Liver (tissue), 3 donors: ENCODE measurements around the gene XPNPEP3.

Experiments used
- EGR1 ChIP-seq, 2 donors: IDR thresholded peaks; 2 replicates each; pipeline ENCODE4 v1.6.1; 2016 to 2018; ENCODE audit warnings: antibody characterized with exemption in 2 of 2, low read depth in 2 of 2
- FOXA1 ChIP-seq: IDR thresholded peaks from 2 replicates; pipeline ENCODE4 v1.6.1; 2016; ENCODE audit warnings: antibody characterized with exemption
- HNF4A ChIP-seq, 2 donors: conservative IDR thresholded peaks; 2 replicates each; pipeline ENCODE4 v1.6.1; 2016; ENCODE audit warnings: antibody characterized with exemption in 2 of 2, mild to moderate bottlenecking in 2 of 2
- MAX ChIP-seq: IDR thresholded peaks from 2 replicates; pipeline ENCODE4 v1.6.1; 2016; ENCODE audit warnings: antibody characterized with exemption
- RAD21 ChIP-seq, 2 donors: IDR thresholded peaks; 2 replicates each; pipeline ENCODE4 v1.6.1; 2016; ENCODE audit warnings: antibody characterized with exemption in 2 of 2, mild to moderate bottlenecking in 2 of 2
- REST ChIP-seq: IDR thresholded peaks from 2 replicates; pipeline ENCODE4 v1.6.1; 2016; ENCODE audit warnings: antibody characterized with exemption, mild to moderate bottlenecking
- SP1 ChIP-seq: IDR thresholded peaks from 2 replicates; pipeline ENCODE4 v1.6.1; 2018; ENCODE audit warnings: antibody characterized with exemption, mild to moderate bottlenecking
- TAF1 ChIP-seq: conservative IDR thresholded peaks from 2 replicates; pipeline ENCODE4 v1.6.1; 2016; ENCODE audit warnings: antibody characterized with exemption, mild to moderate bottlenecking
- YY1 ChIP-seq: IDR thresholded peaks from 2 replicates; pipeline ENCODE4 v1.6.1; 2016; ENCODE audit warnings: antibody characterized with exemption, mild to moderate bottlenecking
- TF ChIP-seq, protein P1 (sequence below): fragments of 150-350 bp; IDR thresholded peaks from 2 replicates; pipeline ENCODE4 v1.5.1; 2017; ENCODE audit warnings: improper control_type of control experiment, low read depth, low read length; ENCODE audit not compliant: missing input control
- TF ChIP-seq, protein P2 (sequence below): IDR thresholded peaks from 2 replicates; pipeline ENCODE4 v1.6.1; 2016; ENCODE audit warnings: antibody characterized with exemption
- donor health status: healthy.
- donor health status: healthy.

DNA sequence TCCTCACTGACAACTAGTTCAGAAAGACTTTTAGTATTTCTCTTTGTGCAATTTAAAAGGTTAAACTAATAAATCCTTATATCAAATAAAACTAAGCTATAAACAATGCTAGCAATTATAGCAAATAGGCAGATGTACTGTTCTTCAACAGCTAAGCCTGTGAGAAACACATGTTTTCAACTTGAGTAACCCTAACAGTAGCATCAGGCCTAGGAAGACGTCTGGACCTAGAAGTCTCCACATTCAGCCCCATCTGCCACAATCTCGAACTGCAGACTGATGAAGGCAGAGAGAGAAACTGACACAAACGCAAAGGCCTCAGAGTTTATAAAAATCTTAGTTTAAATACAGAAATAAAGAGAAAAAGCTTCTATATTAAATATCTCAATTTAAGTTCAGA is 3.0 kb upstream of the XPNPEP3 start:
- TF ChIP-seq, protein P1, sequence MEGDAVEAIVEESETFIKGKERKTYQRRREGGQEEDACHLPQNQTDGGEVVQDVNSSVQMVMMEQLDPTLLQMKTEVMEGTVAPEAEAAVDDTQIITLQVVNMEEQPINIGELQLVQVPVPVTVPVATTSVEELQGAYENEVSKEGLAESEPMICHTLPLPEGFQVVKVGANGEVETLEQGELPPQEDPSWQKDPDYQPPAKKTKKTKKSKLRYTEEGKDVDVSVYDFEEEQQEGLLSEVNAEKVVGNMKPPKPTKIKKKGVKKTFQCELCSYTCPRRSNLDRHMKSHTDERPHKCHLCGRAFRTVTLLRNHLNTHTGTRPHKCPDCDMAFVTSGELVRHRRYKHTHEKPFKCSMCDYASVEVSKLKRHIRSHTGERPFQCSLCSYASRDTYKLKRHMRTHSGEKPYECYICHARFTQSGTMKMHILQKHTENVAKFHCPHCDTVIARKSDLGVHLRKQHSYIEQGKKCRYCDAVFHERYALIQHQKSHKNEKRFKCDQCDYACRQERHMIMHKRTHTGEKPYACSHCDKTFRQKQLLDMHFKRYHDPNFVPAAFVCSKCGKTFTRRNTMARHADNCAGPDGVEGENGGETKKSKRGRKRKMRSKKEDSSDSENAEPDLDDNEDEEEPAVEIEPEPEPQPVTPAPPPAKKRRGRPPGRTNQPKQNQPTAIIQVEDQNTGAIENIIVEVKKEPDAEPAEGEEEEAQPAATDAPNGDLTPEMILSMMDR = no peak
- TF ChIP-seq YY1 (no peak), RAD21 (IDR thresholded peaks at IDR 0.05) (no peak), TAF1 (no peak), SP1 (no peak), MAX (no peak), REST (no peak), EGR1 (IDR thresholded peaks at IDR 0.05; ENCODE audit: low read depth in 2 of 2) (no peak), HNF4A (conservative IDR thresholded peaks at IDR 0.05) (no peak), FOXA1 (no peak)
- TF ChIP-seq, protein P2, sequence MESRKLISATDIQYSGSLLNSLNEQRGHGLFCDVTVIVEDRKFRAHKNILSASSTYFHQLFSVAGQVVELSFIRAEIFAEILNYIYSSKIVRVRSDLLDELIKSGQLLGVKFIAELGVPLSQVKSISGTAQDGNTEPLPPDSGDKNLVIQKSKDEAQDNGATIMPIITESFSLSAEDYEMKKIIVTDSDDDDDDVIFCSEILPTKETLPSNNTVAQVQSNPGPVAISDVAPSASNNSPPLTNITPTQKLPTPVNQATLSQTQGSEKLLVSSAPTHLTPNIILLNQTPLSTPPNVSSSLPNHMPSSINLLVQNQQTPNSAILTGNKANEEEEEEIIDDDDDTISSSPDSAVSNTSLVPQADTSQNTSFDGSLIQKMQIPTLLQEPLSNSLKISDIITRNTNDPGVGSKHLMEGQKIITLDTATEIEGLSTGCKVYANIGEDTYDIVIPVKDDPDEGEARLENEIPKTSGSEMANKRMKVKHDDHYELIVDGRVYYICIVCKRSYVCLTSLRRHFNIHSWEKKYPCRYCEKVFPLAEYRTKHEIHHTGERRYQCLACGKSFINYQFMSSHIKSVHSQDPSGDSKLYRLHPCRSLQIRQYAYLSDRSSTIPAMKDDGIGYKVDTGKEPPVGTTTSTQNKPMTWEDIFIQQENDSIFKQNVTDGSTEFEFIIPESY = no peak
